Measurements from ENCODE around the gene TRUB2. TPM values are rescaled to one million over a fixed set of nuclear protein-coding genes. Genes with fewer than 3 reads are reported as not detected.

Gene TRUB2
- total and polyA plus RNA-seq, 2 of the 13 experiments (the other 11 are each of a cell fraction or from before 2014, with no cell fraction given): 22.3 to 41.2 TPM

GRCh38 chr9:128276008-128276573 lies 46.2 kb downstream of the TRUB2 start, which contains the start of gene SWI5:
SWI5 (plus strand) TSS chr9:128276276.
- WGBS (ENCODE audit: low lambda C conversion rate): 0% methylated on average over 11 of the region's 38 CpGs
- H3K27ac ChIP-seq (ENCODE audit: extremely low read length, insufficient read depth, low read length): peak within 1 kb of the TSS; percentile 85
- 0 out of 2 replicates have a peak, but pooled peaks cover 5% of the 10 kb centered on the region for H4K20me1 ChIP-seq (ENCODE audit: insufficient read depth, low read length)
- intact Hi-C loops (cut with micrococcal nuclease; ENCODE audit: unreplicated experiment): no loop called here
- peak; percentile 96 for ATAC-seq
- no peaks in the 10 kb centered on the region for H3K9me3 ChIP-seq (ENCODE audit: low read length)
- no TSS peak for BruUV-seq (replicated peaks)
- CTCF ChIA-PET (ENCODE audit: low intra/inter-chr PET ratio, low total read pairs): no interaction called here
- no peaks in the 10 kb centered on the region; a peak in 1 of 5 replicates for H3K27me3 ChIP-seq (ENCODE audit: control insufficient read depth in 1 of 2, insufficient read depth in 2 of 2, low read length in 2 of 2)
- H3K4me1 ChIP-seq (ENCODE audit: insufficient read depth, low read length): peaks cover 29% of the 10 kb centered on the region
- POLR2A ChIA-PET: interaction anchor here (0.5 to 2.1 kb wide), 26 partner anchors 8 to 279 kb away, joined by 3 to 21 read pairs (median 4); partner anchors contain the start of genes BBLN, CERCAM, GLE1 and SPTAN1
- H3K9ac ChIP-seq (ENCODE audit: insufficient read depth, low read depth, low read length): peak within 1 kb of the TSS; percentile 94
- in situ Hi-C loops (cut with HindIII; ENCODE audit: extremely low pct_ligation_motif_present, low pct_unique_long_range_greater_than_20kb): no loop called here
- peak within 1 kb of the TSS; percentile 28 for H2AFZ ChIP-seq (ENCODE audit: low read length)
- peak; percentile 96 for DNase-seq (ENCODE audit: low spot score)
- peak; percentile 97 for FAIRE-seq
- H3K36me3 ChIP-seq (replicated peaks in 1 of 2; ENCODE audit: control insufficient read depth in 1 of 2, insufficient read depth in 2 of 2, low read length in 2 of 2): peaks cover 6 to 23% of the 10 kb centered on the region in 2 experiments; a peak in 3 of 5 replicates
- H3K79me2 ChIP-seq (ENCODE audit: insufficient read depth, low read length): peaks cover 30% of the 10 kb centered on the region
- H3K4me2 ChIP-seq (ENCODE audit: low read depth, low read length): peak within 1 kb of the TSS; percentile 93
- peak within 1 kb of the TSS; percentile 91 to 98 (median 96) for H3K4me3 ChIP-seq (replicated peaks in 1 of 3; ENCODE audit: insufficient read depth in 1 of 3, low read depth in 2 of 3, low read length in 3 of 3)
- TF ChIP-seq IKZF4 (CRISPR knock-in tag; IDR thresholded peaks at IDR 0.05; ENCODE audit: borderline replicate concordance, low read depth, not compliant biosample characterization) (peak; percentile 72), ZNF350 (CRISPR knock-in tag; IDR thresholded peaks at IDR 0.05; ENCODE audit: borderline replicate concordance, low read depth) (no peak; the same call in 1 of the 2 replicates), ZNF564 (CRISPR knock-in tag; IDR thresholded peaks at IDR 0.05) (no peak), KIAA2018 (CRISPR knock-in tag; IDR thresholded peaks at IDR 0.05; ENCODE audit: borderline replicate concordance) (no peak), STAT5B (CRISPR knock-in tag; IDR thresholded peaks at IDR 0.05) (no peak), MAFG (CRISPR knock-in tag; IDR thresholded peaks at IDR 0.05) (no peak), ZMYM2 (CRISPR knock-in tag; IDR thresholded peaks at IDR 0.05) (no peak), TAF15 (IDR thresholded peaks at IDR 0.05; ENCODE audit: low read depth, low read length, poor library complexity, severe bottlenecking) (peak; percentile 88), ZNF230 (CRISPR knock-in tag; IDR thresholded peaks at IDR 0.05) (0 out of 2 replicates have a peak, but pooled peaks have one; percentile 1)
- TF ChIP-seq, protein P1, sequence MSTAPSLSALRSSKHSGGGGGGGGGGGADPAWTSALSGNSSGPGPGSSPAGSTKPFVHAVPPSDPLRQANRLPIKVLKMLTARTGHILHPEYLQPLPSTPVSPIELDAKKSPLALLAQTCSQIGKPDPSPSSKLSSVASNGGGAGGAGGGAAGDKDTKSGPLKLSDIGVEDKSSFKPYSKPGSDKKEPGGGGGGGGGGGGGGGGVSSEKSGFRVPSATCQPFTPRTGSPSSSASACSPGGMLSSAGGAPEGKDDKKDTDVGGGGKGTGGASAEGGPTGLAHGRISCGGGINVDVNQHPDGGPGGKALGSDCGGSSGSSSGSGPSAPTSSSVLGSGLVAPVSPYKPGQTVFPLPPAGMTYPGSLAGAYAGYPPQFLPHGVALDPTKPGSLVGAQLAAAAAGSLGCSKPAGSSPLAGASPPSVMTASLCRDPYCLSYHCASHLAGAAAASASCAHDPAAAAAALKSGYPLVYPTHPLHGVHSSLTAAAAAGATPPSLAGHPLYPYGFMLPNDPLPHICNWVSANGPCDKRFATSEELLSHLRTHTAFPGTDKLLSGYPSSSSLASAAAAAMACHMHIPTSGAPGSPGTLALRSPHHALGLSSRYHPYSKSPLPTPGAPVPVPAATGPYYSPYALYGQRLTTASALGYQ (CRISPR knock-in tag; IDR thresholded peaks at IDR 0.05): no peak
- TF ChIP-seq, protein P2, sequence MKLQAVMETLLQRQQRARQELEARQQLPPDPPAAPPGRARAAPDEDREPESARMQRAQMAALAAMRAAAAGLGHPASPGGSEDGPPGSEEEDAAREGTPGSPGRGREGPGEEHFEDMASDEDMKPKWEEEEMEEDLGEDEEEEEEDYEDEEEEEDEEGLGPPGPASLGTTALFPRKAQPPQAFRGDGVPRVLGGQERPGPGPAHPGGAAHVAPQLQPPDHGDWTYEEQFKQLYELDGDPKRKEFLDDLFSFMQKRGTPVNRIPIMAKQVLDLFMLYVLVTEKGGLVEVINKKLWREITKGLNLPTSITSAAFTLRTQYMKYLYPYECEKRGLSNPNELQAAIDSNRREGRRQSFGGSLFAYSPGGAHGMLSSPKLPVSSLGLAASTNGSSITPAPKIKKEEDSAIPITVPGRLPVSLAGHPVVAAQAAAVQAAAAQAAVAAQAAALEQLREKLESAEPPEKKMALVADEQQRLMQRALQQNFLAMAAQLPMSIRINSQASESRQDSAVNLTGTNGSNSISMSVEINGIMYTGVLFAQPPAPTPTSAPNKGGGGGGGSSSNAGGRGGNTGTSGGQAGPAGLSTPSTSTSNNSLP (IDR thresholded peaks at IDR 0.05; ENCODE audit: low read depth, low read length): no peak
